ENCODE results near the gene GTPBP3. TPM values are rescaled to one million over a fixed set of nuclear protein-coding genes. Genes with fewer than 3 reads are reported as not detected.

Gene GTPBP3
- total and polyA plus RNA-seq, 9 of the 15 experiments (the other 6 are each of a cell fraction or from before 2014, with no cell fraction given): 4.9 to 124 (median 22.6) TPM

- Histone ChIP-seq H3K27ac (ENCODE audit: extremely low read depth, low read depth, low read length) (no peak overlapping the region), H3K4me1 (replicated peaks in 1 of 2; ENCODE audit: control insufficient read depth in 2 of 2, insufficient read depth in 2 of 2, low read length in 2 of 2) (peaks cover 11 to 36% of the 10 kb centered on the region in 2 experiments; a peak in 4 of 5 replicates), H3K36me3 (ENCODE audit: control insufficient read depth, insufficient read depth, low read length) (peaks cover 28% of the 10 kb centered on the region), H4K20me1 (replicated peaks; ENCODE audit: control insufficient read depth, insufficient read depth, low read length) (no peaks in the 10 kb centered on the region), H2AFZ (ENCODE audit: low read depth, low read length) (no peak overlapping the region), H3K9ac (ENCODE audit: insufficient read depth in 1 of 2, low read depth in 2 of 2, low read length in 2 of 2) (no peak overlapping the region), H3K4me3 (no peak overlapping the region), H3K9me3 (replicated peaks; ENCODE audit: control insufficient read depth, insufficient read depth, low read depth, low read length) (peaks cover 3% of the 10 kb centered on the region), H3K4me2 (ENCODE audit: insufficient read depth, low read length) (no peak overlapping the region), H3K79me2 (ENCODE audit: control insufficient read depth, insufficient read depth, low read length) (peaks cover 12% of the 10 kb centered on the region), H3K27me3 (ENCODE audit: control insufficient read depth in 2 of 2, insufficient read depth in 2 of 2, low read length in 2 of 2) (no peaks in the 10 kb centered on the region), H3K9me1 (ENCODE audit: control insufficient read depth, insufficient read depth, low read length) (peaks cover 7% of the 10 kb centered on the region)
- WGBS (ENCODE audit: insufficient coverage, low coverage, missing lambda C conversion rate): 95% methylated on average over 5 of the region's 6 CpGs
- TF ChIP-seq ZNF217 (CRISPR knock-in tag; IDR thresholded peaks at IDR 0.05): no peak
- TF ChIP-seq, protein P1, sequence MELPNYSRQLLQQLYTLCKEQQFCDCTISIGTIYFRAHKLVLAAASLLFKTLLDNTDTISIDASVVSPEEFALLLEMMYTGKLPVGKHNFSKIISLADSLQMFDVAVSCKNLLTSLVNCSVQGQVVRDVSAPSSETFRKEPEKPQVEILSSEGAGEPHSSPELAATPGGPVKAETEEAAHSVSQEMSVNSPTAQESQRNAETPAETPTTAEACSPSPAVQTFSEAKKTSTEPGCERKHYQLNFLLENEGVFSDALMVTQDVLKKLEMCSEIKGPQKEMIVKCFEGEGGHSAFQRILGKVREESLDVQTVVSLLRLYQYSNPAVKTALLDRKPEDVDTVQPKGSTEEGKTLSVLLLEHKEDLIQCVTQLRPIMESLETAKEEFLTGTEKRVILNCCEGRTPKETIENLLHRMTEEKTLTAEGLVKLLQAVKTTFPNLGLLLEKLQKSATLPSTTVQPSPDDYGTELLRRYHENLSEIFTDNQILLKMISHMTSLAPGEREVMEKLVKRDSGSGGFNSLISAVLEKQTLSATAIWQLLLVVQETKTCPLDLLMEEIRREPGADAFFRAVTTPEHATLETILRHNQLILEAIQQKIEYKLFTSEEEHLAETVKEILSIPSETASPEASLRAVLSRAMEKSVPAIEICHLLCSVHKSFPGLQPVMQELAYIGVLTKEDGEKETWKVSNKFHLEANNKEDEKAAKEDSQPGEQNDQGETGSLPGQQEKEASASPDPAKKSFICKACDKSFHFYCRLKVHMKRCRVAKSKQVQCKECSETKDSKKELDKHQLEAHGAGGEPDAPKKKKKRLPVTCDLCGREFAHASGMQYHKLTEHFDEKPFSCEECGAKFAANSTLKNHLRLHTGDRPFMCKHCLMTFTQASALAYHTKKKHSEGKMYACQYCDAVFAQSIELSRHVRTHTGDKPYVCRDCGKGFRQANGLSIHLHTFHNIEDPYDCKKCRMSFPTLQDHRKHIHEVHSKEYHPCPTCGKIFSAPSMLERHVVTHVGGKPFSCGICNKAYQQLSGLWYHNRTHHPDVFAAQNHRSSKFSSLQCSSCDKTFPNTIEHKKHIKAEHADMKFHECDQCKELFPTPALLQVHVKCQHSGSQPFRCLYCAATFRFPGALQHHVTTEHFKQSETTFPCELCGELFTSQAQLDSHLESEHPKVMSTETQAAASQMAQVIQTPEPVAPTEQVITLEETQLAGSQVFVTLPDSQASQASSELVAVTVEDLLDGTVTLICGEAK (IDR thresholded peaks at IDR 0.05): peak; percentile 55
- TF ChIP-seq, protein P1 (CRISPR knock-in tag; IDR thresholded peaks at IDR 0.05): no peak
- no TSS peak for BruUV-seq (replicated peaks)
- ChIA-PET POLR2A (interaction anchor here (0.6 kb wide), 1 partner anchor 283 kb away, joined by 3 read pairs; no protein-coding TSS in a partner anchor), CTCF (ENCODE audit: low intra/inter-chr PET ratio) (no interaction called here)
- in situ Hi-C loops (cut with MboI) (no loop called here), intact Hi-C loops (cut with micrococcal nuclease) (no loop called here)
- ATAC-seq (no peak), DNase-seq (ENCODE audit: extremely low read depth in 1 of 4, low spot score in 3 of 4) (no peak), FAIRE-seq (no peak)
Measured at GRCh38 chr19:17296976-17297375, 40.4 kb upstream of the GTPBP3 start.
